GM12892 (cell line): Measurements from ENCODE around the gene TRIM23.

Source experiments
- POLR2A ChIP-seq: IDR thresholded peaks from 2 replicates; pipeline ENCODE4 v1.6.1; 2011; ENCODE audit warnings: low read depth, low read length, control low read depth
- POLR2AphosphoS5 ChIP-seq: IDR thresholded peaks from 2 replicates; pipeline ENCODE4 v1.6.1; 2011; ENCODE audit warnings: low read depth, low read length, control low read depth

- no peak for TF ChIP-seq POLR2A
- TF ChIP-seq POLR2AphosphoS5, result no peak
Observed at GRCh38 chr5:65646938-65647337, 22.8 kb upstream of the TRIM23 start.
